ENCODE results near the gene NEDD8.

The NEDD8 gene

DNA sequence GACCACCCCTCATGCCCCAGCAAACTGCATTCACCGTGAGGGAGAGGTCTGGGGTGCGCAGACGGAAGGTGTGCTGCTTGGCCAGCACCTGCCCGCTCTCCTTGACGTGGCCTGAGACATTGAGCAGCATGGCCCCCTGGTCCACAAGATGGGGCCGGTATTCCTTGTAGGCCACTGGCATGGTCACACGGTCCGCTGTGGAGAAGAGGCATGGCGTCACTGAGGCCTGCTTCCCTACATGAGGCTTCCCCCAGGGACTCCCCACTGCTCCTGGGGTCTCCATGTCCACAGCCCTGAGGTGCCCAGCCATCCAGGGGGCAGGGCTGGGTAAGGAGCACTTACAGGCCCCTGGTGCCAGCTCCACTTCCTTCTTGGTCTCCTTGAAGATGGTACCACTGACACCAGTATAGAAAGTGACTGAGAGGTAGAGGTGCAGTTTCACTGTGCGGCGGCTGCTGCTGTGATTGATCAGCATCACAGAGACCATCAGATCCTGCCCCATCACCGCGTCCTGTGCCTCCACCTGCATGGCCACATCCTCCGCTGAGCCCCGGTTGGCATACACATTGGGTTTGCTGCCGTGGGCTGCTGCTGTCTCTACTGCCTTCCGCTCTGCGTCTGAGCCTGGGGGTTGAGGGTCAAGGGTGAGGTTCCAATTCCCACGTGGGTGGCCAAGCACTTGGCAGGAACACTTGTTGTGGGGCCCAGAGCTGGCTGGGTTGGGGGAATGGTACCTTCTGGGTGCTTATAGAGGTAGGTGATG, 22.6 kb upstream of the NEDD8 start:
- TF ChIP-seq CTCF (IDR thresholded peaks at IDR 0.05; ENCODE audit: extremely low read depth, missing control alignments) = no peak
- DNase-seq (ENCODE audit: low spot score) = no peak

DNA sequence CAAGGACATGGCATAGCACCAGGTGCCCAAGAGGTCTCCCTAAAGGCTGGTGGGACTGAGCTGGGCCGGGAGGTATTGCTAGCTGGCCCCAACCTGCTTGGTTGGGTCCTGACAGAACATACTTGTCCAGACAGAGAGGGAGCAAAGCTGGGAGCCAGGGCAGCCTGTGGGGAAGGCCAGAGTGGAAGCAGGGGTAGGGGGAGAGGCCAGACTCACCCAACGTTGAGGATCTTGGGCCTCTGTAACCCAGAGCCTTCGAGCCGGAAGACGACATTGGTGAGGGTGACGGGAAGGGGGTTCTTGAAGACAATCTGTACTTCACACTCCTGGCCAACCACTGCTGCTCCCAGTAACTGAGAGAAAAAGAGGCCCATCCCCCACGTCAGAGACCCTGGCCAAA, 21.8 kb upstream of the NEDD8 start:
- no peak for TF ChIP-seq CTCF (IDR thresholded peaks at IDR 0.05; ENCODE audit: extremely low read depth, missing control alignments)
- no peak for DNase-seq (ENCODE audit: low spot score)

DNA sequence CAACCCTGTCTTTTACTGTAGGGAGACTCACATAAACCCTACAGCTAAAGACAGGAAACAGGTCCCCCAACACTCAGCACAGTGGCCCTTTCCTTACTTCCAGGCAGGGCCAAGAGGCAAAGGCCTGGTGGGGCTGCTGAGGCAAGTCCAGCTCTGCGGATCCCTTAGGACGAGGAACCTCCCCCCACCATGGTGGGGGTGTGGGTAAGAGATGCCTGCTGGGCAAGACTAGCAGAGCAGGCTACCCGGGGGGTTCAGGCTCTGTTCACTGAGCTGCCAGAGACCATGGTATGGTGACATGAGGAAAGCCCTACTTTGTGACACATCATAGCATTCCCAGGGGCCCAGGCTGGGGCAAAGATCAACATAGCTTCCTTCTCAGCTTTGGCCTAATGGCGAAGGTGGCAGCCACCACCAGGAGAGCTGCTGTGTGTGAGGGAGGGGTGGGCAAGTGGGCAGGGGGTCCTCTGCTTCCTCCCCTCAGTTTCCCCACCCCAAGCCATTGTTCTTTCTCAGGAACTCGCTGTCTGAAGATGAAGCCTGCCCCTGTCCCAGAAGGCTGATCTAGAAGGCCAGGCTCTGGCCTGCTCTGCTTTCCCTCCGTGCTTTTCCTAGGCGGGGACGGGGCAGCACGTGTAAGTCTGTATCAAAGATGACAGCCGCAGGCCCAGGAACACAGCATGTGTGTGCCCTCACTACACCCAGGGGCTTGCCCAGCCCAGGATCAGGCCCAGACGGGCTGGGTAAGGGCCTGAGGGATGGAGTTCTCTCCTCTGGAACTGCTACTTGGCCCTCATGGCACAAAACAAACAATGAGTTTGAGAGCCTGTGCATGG, 20.3 kb upstream of the NEDD8 start:
- DNase-seq (ENCODE audit: low spot score) = no peak
- TF ChIP-seq CTCF (IDR thresholded peaks at IDR 0.05; ENCODE audit: extremely low read depth, missing control alignments) = no peak

DNA sequence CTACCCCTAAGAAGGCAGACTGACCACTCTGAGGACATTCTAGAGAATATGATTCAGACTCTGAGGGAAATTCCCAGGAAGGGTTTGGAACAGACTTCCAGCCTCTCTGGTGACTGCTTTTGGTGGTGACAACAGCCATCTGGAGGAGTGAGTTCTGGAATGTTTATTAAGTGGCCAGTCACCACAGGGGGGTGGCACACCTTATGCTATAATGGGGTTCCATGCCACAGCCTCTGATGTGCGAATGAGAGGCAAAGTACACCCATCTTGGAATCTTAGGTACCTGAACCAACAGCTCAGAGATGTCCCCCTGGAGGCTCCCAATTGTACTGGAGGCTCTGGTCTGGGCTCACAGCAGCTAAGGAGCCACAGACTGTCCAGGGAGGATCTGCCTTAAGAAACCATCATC, 19.7 kb upstream of the NEDD8 start:
- DNase-seq (ENCODE audit: low spot score) = no peak
- TF ChIP-seq CTCF (IDR thresholded peaks at IDR 0.05; ENCODE audit: extremely low read depth, missing control alignments) = no peak

- no peak for TF ChIP-seq CTCF (IDR thresholded peaks at IDR 0.05; ENCODE audit: extremely low read depth, missing control alignments)
- no peak for DNase-seq (ENCODE audit: low spot score)
Observed at GRCh38 chr14:24250354-24250753, 18.2 kb upstream of the NEDD8 start.

GRCh38 chr14:24249230-24250021, 17.3 kb upstream of the NEDD8 start:
- DNase-seq (ENCODE audit: low spot score) = no peak
- TF ChIP-seq CTCF (IDR thresholded peaks at IDR 0.05; ENCODE audit: extremely low read depth, missing control alignments) = no peak
